GM19395 (cell line): ENCODE results near the gene RTL3.
A peak's percentile ranks its signal among the peaks of the same experiment; 100 is the strongest.
"Not testable (repeated sequence)": the region's sequence is repeated elsewhere in the genome, so short reads cannot be mapped to it uniquely, and the experiment has no call there.

Experiments used
- ATAC-seq: cut with Tn5 transposase; IDR thresholded peaks from one replicate; pipeline ENCODE4 v1.9.1; 2021; ENCODE audit warnings: mild to moderate bottlenecking, moderate library complexity; ENCODE audit not compliant: unreplicated experiment

The RTL3 gene, protein sequence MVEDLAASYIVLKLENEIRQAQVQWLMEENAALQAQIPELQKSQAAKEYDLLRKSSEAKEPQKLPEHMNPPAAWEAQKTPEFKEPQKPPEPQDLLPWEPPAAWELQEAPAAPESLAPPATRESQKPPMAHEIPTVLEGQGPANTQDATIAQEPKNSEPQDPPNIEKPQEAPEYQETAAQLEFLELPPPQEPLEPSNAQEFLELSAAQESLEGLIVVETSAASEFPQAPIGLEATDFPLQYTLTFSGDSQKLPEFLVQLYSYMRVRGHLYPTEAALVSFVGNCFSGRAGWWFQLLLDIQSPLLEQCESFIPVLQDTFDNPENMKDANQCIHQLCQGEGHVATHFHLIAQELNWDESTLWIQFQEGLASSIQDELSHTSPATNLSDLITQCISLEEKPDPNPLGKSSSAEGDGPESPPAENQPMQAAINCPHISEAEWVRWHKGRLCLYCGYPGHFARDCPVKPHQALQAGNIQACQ

DNA sequence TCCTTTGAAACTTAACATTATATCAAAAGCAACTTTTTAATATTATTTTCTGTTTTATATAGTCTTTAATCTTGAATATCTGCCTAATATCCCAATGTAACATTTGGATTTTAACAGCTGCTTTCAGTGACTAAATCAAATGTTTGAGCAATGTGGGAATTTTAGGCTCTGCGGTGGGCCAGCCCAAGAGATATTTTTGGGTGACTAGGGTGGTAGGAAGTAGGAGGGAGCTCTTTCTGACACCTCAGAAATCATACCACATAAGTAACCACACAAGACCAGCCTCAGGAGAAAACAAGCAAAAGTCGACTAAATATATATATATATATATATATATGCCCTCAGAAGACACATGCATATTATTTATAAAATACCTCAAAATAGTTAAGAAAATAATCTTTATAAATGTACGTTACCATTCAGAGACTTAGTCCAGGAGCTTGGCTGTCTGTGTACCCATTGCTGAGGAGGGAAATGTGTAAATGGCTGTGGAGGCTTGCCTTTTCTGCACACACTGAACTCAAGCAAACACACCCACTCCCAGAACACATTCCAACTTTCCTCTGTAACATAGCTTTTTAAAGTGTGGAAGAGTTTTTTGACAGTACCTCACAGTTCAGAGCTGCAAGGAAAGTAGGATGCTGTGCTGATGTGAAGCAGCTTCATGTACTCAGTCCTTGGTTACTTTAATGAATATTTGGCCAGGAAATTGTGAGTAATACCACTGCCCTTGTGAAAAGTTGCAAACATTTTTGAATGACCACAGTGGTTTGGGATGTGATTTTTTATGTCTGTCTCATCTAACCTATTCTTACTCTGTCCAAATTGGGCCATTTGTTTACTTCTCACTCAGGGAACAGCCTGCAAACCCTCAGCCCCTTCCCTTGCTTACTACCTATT, at the start of gene RTL3:
TSS of gene RTL3 (minus strand) at position 484 of the 900 bp plus-strand sequence. CDS start 908 bp downstream, outside the sequence.
- ATAC-seq: peak; percentile 59

DNA sequence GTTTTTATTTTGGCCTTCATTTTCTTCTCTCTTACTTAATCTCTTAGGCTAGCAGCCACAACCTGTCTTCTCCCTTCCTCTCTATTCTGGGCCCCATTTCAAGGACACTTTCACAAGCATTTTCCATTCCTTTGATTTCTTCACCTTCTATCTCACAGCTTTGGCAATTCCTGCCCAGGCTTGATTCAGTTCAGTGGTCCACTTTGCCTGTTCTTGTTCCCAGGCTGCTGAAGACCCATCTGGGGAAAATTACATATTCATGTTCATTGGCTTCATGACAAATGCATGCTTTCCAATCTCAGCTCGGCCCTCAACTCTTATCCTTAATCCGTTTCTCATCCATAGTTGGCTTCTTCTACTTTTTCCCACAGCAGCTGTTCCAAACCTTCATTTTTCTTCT, 49.7 kb upstream of the RTL3 start:
- ATAC-seq: no peak

DNA sequence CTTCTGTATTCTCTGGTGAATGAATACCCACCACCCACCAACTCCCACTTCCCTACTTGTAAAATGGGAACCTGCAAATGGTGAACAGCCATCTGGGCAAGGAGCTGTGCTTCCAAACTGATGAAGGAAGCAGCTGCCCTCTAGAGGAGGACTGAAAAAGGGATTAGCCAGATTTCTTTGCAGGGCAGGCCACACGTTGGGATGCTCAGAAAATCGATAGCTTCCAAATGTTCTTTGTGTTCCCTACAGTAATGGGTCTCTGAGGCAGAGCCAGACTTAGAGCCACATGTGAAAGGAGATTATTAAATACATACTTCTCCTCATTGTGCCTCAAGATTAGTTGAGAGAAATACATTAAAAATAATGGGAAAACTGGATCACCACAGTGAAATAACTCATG, 49.1 kb upstream of the RTL3 start:
- ATAC-seq: no peak

DNA sequence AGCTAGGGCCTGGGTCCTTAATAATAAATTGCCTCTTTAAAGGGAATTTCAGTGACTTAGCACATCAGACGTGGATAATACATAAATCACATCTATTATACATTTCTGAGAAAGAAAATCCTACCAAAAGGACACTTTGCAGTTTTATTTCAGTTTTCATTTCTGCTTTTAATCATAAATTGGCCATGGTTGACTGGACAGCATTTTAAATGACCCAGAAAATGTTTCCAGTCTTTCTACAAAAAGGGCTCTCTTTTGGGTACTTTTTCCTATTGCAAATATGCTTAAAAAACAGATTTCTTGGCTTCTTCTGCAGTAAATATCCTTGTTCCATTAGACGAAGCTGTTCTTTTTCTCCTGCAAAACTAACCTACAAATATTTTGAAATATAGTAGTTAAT, 46.9 kb upstream of the RTL3 start:
- no peak for ATAC-seq

DNA sequence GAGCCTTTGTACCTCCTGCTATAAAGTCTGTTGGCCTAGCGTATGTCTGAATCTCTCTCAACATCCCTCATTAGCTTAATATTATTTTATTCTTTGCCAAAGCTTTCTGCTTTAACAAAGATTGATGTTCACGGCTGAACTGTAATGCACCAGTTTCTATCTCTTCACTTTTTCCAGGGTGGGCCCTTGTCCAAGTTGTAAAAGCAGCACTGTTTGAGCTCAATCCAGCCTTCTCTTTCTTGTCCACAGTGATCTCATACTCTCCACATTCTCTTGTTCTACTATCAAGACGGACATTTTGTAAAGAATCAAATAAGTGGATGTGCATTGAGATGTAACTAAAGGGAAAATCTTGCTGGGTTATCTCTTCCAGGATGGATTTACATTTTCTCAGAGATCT, 34.4 kb upstream of the RTL3 start:
- ATAC-seq: no peak

DNA sequence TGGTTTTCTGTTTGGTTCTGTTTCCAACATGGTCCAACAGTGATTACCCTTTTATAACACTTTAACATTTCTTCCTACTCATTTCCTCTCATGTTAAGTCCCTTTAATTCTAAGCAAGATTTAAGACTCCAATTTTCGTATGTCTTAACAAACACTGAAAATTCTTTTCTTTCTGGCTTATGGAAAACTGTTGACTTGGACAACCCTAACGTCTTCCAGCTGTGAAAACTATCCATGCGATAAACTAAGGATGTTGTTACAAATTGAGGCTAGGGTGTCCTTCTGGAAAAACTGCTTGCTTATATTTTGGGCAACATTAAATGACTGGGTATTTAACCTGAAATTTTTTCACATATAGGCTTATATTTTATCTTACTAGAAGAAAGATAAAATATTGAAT, 33.9 kb upstream of the RTL3 start:
- no peak for ATAC-seq

DNA sequence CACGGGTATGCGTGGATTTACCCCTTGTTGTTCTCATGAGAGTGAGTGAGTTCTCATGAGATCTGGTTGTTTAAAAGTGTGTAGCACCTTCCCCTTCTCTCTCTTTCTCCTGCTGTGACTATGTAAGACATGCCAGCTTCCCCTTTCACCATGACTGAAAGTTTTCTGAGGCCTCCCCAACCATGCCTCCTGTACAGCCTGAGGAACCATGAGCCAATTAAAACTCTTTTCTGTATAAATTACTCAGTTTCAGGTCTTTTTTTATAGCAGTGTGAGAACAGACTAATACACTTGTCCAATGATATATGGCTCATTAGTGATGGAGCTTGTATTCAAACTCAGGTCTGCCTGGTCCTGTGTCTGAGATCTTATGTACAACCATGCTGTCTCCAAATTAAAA, 28.5 kb upstream of the RTL3 start:
- peak; percentile 90 for ATAC-seq

DNA sequence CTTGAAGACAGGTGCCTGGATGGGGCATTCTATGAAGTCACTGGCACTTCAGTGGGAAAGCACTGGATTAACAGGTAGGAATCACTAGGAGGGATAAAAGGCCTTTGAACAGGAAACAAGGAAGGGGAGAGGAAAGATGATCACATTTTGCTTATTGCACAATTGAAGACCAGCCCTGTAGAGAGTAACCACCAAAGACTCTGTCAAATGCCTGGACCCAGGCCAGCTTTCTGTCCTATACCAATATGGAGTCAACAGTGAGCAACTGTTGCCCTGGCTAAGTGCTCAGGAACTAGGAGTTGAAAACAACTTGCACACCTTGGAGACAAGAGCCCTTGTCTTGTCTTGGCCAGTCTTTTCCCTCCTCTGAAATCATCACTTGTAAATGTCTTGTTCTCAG, 14.1 kb upstream of the RTL3 start:
- no peak for ATAC-seq

DNA sequence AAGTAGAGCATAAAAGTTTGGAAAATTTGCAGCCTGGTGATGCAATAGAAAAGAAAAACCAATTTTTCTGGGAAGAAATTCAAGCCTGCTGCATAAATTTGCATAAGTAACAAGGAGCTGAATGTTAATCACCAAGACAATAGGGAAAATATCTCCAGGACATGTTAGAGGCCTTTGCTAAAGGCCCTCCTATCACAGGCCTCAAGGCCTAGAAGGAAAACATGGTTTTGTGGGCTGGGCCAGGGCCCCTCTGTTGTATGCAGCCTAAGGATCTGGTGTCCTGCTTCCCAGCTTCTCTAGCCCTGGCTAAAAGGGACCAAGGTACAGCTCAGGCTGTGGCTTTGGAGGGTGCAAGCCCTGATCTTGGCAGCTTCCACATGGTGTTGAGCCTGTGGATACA, 6.2 kb upstream of the RTL3 start:
- no peak for ATAC-seq

DNA sequence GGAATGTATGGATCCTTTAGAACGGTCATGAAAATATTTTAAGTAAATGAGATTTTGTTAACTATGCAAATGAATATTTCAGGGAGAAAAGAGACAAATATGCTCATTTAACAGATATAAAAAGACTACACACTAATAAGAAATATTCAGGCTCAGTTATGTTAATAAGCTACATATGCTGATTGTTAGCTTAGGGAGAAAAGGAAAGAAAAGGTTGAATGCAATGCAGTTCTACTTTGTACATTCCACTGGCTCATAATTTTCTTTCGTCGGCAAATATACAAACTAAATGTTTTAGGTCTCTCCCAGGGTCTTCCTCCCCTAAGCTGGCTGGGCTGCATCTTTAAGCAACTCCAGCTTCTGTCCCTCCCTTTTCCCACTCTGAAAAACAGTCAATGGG, 2.7 kb upstream of the RTL3 start:
- no peak for ATAC-seq

DNA sequence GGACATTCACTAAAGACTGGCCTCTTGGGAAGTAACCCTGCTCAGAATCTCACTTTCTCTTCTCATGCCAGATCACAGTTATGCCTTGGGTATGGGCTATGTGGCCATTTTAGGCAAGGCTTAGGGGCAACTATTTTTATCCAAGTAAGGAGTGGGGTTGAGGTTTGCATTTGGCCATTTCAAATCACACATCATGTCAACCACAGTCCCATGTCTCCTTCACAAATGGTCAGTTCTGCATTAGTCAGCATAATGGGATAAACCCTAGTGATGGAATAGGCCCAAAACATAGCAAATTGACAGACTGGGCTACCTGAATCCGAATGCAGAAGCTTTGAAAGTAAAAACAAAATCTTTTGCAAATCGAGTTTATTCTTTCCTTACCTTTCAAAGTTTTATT, 827 bp upstream of the RTL3 start:
- no peak for ATAC-seq

DNA sequence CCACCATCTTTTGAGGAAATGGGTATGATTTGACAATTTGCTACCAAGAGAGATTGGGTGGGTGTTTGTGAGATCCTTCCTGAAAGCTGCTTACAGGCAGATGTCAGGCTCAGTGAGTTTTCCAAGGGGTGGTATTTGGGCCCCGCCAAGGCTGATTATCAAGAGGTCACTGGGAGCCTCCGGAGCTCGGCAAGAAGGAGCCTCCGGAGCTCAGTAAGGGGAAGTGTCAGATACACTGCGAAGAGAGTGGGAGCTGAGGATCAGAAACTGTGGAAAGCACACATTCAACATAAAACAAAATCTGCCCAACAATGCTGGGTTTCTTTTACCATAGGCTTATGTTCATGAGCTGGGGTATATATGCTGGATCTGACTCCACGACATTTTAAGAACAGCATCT, 714 bp downstream of the RTL3 start:
- no peak for ATAC-seq

DNA sequence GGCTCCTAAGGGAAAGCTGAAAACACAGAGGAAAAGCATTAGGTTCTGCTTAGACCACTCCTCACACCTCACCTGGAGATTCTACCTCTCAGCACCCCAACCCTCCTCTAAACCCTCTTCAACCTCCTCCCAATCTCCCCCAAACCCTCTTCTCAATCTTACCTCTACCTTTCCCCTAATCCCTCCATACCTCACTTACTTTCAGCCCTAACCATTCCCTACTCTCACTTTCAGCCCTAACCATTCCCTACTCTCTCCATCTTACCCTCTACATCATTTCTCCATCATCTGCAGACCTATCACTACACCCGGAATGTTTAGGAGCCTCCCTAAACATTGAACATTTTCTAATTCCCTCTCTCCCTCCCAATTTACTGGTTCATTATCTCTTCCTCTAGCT, 3.5 kb downstream of the RTL3 start:
- no peak for ATAC-seq

DNA sequence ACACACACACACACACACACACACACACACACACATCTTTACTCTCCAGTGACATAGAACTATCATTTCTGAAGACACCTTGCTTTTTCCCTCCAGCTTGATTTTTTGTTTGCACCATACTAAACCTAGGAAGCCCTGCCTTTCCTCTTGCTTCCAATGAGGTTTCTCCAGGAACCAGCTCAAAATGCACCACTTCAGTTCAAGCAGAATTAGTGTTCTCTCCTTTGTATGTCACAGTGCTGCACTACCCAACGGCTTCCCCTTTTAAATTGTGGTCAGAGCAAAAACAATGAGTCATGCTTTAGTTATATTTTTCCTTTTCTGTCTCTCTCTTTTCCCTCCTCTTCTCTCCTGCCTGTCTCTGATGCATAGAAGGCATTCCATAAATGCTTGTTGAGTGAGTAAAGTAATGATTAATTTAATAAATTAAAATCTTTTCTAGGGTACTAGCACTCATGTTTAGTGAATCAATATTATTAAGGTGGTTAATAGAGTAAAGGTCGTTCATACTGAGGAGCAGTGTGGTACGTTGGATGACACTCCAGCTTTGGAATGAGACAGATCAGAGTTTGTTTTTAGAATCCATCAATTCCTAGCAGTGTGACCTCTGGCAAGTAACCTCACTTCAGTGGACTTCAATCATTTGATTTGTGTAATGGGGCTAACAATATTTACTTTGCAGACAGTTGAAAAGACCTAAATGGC, 5.9 kb downstream of the RTL3 start:
- ATAC-seq: peak; percentile 53

DNA sequence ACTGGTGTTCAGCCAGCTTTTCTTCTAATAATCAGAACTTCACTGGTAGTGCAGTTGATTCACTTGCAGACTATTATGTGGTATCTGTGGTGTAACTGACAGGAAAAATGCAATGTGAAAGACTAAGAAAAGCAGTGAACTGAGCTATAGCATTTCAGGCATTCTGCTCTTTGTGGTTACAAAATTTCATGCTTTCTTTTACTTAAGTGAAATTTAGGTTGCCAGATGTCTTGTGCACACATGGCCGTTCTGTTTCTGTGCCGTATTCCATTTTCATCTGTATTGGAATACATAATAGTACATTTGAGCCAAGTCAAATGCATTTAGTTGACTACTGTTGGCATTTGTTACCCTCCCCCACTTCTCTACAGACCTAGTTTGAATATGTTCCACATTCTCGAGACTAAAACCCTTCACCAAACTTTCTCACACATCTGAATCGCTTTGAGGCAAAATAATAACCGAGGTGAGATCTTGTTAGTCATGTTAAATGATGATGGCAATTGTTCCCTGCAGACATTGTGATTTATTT, 8.2 kb downstream of the RTL3 start:
- ATAC-seq: peak; percentile 86

DNA sequence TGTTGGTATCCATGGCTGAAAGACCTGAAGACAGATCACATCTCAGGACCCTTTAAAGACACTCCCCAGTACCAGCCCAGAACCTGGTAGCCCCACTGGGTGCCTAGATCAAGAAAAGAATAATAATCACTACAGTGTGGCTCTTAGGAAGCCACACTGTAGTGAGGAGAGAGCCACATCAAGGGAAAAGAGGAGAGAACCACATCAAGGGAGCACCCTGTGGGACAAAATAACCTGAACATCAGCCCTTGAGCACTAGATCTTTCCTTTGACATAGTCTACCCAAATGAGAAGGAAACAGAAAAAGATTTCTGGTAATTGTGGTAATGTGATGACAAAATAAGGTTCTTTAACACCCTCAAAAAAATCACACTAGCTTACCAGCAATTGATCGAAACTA, 15.3 kb downstream of the RTL3 start:
- no peak for ATAC-seq

DNA sequence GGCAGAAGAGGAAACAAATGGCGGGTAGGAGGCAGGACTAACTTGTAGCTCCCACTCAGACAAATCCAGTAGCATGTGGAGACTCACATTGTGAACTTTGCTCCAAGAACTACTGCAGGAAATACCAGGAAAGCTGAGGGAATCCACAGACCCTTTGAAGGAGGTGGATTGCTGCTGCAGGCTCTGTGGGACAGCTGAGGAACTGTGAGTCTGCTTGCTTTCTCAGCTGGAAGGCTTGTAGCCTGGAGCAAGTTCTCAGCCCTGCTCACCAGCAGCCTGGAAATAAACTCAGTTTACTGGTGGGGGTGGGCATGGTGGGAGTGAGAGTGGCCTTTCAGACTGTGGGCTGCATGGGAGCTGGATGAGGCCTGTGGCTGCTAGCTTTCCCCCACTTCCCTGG, 16.0 kb downstream of the RTL3 start:
- no peak for ATAC-seq

DNA sequence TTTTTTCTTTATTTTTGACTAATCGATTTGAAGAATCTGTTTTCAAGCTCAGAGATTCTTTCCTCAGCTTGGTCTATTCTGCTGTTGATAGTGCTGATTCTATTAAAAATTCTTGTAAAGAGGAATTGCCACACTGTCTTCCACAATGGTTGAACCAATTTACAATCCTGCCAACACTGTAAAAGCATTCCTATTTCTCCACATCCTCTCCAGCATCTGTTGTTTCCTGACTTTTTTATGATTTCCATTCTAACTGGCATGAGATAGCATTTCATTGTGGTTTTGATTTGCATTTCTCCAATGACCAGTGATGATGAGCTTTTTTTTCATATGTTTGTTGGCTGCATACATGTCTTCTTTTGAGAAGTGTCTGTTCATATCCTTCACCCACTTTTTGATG, 23.0 kb downstream of the RTL3 start:
- ATAC-seq: not testable (repeated sequence)

DNA sequence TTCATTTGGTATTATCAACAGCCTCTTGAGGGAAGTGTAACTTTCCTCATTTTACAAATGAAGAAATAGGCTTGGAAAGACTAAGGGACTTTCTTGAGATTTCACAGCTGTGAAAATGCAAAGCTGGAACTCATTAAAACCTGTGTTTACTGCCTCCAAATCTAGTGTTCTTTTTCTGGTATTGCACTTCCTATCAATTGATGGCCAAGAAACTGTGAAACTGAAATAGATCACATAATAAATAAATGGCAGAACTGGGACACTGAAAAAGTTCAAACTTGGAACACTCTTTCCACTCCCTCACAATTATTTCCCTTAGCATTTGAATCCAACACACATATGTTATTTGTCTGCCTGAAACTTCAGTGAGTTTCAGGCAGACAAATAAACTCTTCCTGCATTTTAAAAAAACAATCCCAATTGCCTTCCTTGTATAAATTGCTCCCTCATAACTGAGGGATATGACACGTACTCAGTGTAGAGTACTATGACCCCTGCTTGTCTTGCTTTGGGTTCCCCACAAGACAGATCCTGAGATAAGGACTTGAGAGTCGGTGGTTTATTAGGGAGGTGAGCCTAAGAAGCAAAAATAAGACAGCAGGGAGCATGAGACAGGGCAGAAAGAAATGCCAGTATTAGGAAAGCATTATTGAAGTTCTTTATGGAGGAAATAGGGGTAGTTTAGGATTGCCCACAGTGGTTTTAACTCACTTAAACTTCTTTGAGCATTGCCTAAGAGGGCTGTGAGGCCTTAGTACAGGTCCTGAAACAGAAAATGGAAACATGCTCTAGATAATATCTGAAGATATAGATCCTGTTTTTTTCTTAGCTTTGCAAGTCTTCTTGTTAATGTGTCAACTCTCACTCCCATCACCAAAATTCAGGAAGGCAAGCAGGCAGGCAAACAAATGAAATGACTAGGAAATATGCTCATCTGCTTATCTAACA, 33.9 kb downstream of the RTL3 start:
- ATAC-seq: no peak

DNA sequence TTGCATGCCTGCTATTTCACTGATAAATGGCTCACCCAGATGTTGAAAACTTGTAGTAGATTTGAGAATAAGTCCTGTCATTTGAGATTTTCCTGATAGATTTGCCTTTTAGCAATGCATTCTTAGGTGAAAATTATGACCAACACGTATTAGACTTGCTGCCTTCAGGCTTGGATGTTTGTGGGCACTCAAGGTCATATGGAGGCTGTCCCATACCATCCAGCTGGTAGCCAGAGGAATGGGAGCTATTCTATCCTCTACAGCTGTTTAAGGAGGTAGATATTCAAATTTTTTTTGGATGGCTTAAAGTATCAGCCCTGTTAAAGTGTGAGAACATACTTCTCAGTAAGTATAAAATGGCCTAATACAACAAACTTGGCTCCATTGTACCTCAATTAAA, 34.7 kb downstream of the RTL3 start:
- ATAC-seq: no peak
